PC-3 (cell line): ENCODE results near the gene SORBS2. TPM values are rescaled to one million over a fixed set of nuclear protein-coding genes. Genes with fewer than 3 reads are reported as not detected.
"Not testable (repeated sequence)": the region's sequence is repeated elsewhere in the genome, so short reads cannot be mapped to it uniquely, and the experiment has no call there.

Experiments
- ATAC-seq: fragments of 200-7000 bp; cut with Tn5 transposase; 2 replicates; pipeline ENCODE4 v1.9.1; 2020; ENCODE audit warnings: mild to moderate bottlenecking, moderate library complexity
- BruUV-seq: library from RNA; stranded (reverse); fragments of 400-500 nt; replicated peaks from 2 replicates; lab custom pipeline; 2021; lab: Mats Ljungman, UMichigan
- CTCF ChIA-PET: fragments of 300-600 bp; sonication (Branson Sonifier 250); formaldehyde crosslinking; loops from one replicate; lab custom pipeline; 2022; ENCODE audit warnings: antibody characterized with exemption; lab: Charles Lee
- POLR2A ChIA-PET: fragments of 300-600 bp; sonication (Branson Sonifier 250); formaldehyde crosslinking; loops from one replicate; lab custom pipeline; 2022; ENCODE audit warnings: antibody characterized with exemption; ENCODE audit not compliant: unreplicated experiment; lab: Charles Lee
- DNase-seq: peaks from one replicate; pipeline ENCODE4 v3.0.0-alpha.2; 2015
- H2AFZ ChIP-seq: fragments of 300-600 bp; sonication (generic); 2 replicates; pipeline ENCODE4 v1.6.0; 2016; ENCODE audit warnings: antibody characterized with exemption, low read length
- H3F3A ChIP-seq: fragments of 300-600 bp; sonication (generic); one replicate; pipeline ENCODE4 v1.6.0; 2017; ENCODE audit warnings: antibody characterized with exemption, low read length, control low read depth, mild to moderate bottlenecking; ENCODE audit not compliant: unreplicated experiment
- H3K27ac ChIP-seq: fragments of 300-600 bp; sonication (generic); 2 replicates; pipeline ENCODE4 v1.5.1; 2016; ENCODE audit warnings: mild to moderate bottlenecking, low read length
- H3K27me3 ChIP-seq: fragments of 300-600 bp; sonication (generic); 2 replicates; pipeline ENCODE4 v1.6.1; 2016; ENCODE audit warnings: low read length, mixed read lengths
- H3K36me3 ChIP-seq: fragments of 300-600 bp; sonication (generic); 2 replicates; pipeline ENCODE4 v1.6.1; 2016; ENCODE audit warnings: low read depth, mixed run types, low read length, mixed read lengths
- H3K4me1 ChIP-seq: fragments of 300-600 bp; sonication (generic); 2 replicates; pipeline ENCODE4 v1.5.1; 2016; ENCODE audit warnings: low read length; ENCODE audit not compliant: insufficient read depth
- H3K4me2 ChIP-seq: fragments of 300-600 bp; sonication (generic); 2 replicates; pipeline ENCODE4 v1.6.0; 2016; ENCODE audit warnings: low read length
- H3K4me3 ChIP-seq: fragments of 300-600 bp; sonication (generic); 2 replicates; pipeline ENCODE4 v1.5.1; 2016; ENCODE audit warnings: mild to moderate bottlenecking, low read length, mixed read lengths
- H3K79me2 ChIP-seq: fragments of 300-600 bp; sonication (generic); 2 replicates; pipeline ENCODE4 v1.6.1; 2017; ENCODE audit warnings: low read length, mixed read lengths
- H3K9ac ChIP-seq: fragments of 300-600 bp; sonication (generic); 2 replicates; pipeline ENCODE4 v1.6.0; 2016; ENCODE audit warnings: mild to moderate bottlenecking, low read length
- H3K9me2 ChIP-seq: fragments of 300-600 bp; sonication (generic); replicated peaks from 2 replicates; pipeline ENCODE4 v1.6.1; 2016; ENCODE audit warnings: mixed run types, low read length, mixed read lengths
- H3K9me3 ChIP-seq: fragments of 300-600 bp; sonication (generic); 2 replicates; pipeline ENCODE4 v1.6.1; 2016; ENCODE audit warnings: low read length, mixed read lengths
- H4K20me1 ChIP-seq: fragments of 300-600 bp; sonication (generic); 2 replicates; pipeline ENCODE4 v1.6.1; 2016; ENCODE audit warnings: low read length, mixed read lengths
- CTCF ChIP-seq: fragments of 300-600 bp; sonication (generic); conservative IDR thresholded peaks from 2 replicates; pipeline ENCODE4 v1.5.1; 2017; ENCODE audit warnings: antibody characterized with exemption, low read depth, mild to moderate bottlenecking, low read length
- EZH2 ChIP-seq: fragments of 300-600 bp; sonication (generic); IDR thresholded peaks from one replicate; pipeline ENCODE4 v1.6.1; 2017; ENCODE audit warnings: antibody characterized with exemption, mild to moderate bottlenecking, low read length; ENCODE audit not compliant: unreplicated experiment
- EZH2phosphoT487 ChIP-seq: fragments of 300-600 bp; sonication (generic); IDR thresholded peaks from 2 replicates; pipeline ENCODE4 v1.6.1; 2018; ENCODE audit warnings: mild to moderate bottlenecking, antibody characterized with exemption, low read length, borderline replicate concordance
- intact Hi-C: fragments of 100-400 bp; cut with micrococcal nuclease; formaldehyde crosslinking; loops from 2 replicates; pipeline ENCODE4 v1.9.0; 2023
- total RNA-seq: library from RNA; depleted of rRNA; stranded (reverse); fragments of >200 nt; gene quantifications from 2 replicates; pipeline ENCODE4 v1.2.3, GENCODE V29; 2014

Gene SORBS2
- total RNA-seq, 1 experiment from 2014 or later = 3.6 TPM

DNA sequence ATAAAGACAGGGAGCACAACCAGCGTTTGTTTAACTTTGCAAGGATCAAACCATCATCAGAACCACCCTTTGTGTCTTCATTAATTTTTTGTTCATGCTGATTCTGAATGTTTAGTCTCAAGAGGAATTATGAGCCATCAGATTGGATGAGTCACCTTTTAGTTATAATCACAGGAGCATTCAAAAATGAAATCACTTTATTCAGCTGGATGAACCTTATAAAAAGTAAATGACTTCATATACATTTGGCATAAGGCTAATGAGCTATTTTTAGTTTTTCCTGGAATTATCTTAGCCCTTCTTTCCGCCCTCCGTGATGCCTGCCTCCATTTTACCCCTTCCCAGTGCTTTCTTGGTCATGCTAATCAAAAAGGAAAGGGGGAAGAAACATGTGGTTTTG lies 103.6 kb downstream of the SORBS2 start:
- TF ChIP-seq CTCF (no peak), EZH2 (no peak), EZH2phosphoT487 (no peak)
- Histone ChIP-seq H3K4me2 (0 out of 2 replicates have a peak overlapping the region, but pooled peaks have one; percentile 13), H3K9me3 (no peaks in the 10 kb centered on the region), H3K4me1 (peaks cover 14% of the 10 kb centered on the region; the same call in 1 of the 2 replicates), H3K4me3 (no peak overlapping the region), H3K27ac (peak overlapping the region; percentile 55), H3K36me3 (no peaks in the 10 kb centered on the region), H4K20me1 (no peaks in the 10 kb centered on the region), H3F3A (no peaks in the 10 kb centered on the region), H3K9ac (no peak overlapping the region), H2AFZ (no peak overlapping the region), H3K27me3 (no peaks in the 10 kb centered on the region), H3K79me2 (no peaks in the 10 kb centered on the region), H3K9me2 (no peaks in the 10 kb centered on the region)
- intact Hi-C loops = no loop called here
- BruUV-seq = no TSS peak
- DNase-seq = peak; percentile 58
- ChIA-PET CTCF (interaction anchor here (0.5 kb wide), 1 partner anchor 67 kb away, joined by 5 read pairs; no protein-coding TSS in a partner anchor), POLR2A (no interaction called here)
- ATAC-seq = peak; percentile 70

GRCh38 chr4:185707622-185708021 lies 104.4 kb downstream of the SORBS2 start:
- peak overlapping the region; percentile 55 for H3K27ac ChIP-seq
- H3K79me2 ChIP-seq, POLR2A ChIA-PET, ATAC-seq, DNase-seq, H3K9ac ChIP-seq, H3K27me3 ChIP-seq, H4K20me1 ChIP-seq, H3F3A ChIP-seq, H3K4me3 ChIP-seq, intact Hi-C loops, H2AFZ ChIP-seq, H3K4me2 ChIP-seq, CTCF ChIA-PET, BruUV-seq, H3K9me3 ChIP-seq, H3K9me2 ChIP-seq, H3K36me3 ChIP-seq: not testable (repeated sequence)
- peaks cover 14% of the 10 kb centered on the region; the same call in 1 of the 2 replicates for H3K4me1 ChIP-seq

DNA sequence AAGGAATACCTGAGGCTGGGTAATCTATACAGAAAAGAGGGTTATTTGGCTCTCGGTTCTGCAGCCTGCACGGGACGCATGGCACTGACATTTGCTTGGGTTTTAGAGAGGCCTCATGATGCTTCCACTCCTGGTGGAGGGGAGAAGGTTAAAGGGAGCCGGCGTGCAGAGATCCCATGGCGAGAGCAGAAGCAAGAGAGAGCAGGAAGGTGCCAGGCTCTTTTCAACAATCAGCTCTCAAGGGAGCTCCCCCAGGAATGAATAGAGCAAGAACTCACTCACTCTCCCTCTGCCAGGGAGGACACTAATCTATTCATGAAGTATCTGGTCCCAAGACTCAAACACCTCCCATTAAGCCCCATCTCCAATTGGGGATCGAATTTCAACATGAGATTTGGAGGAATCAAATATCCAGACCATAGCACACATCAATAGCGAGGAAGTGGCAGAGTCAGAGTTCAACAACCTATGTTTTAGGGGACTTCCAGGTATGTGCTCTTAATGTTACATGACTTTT lies 109.8 kb downstream of the SORBS2 start:
- H4K20me1 ChIP-seq = no peaks in the 10 kb centered on the region
- no peak overlapping the region for H3K9ac ChIP-seq
- H3K4me3 ChIP-seq = no peak overlapping the region
- H3F3A ChIP-seq = no peaks in the 10 kb centered on the region
- no peak overlapping the region for H2AFZ ChIP-seq
- no peak for TF ChIP-seq EZH2phosphoT487
- no peak for TF ChIP-seq CTCF
- TF ChIP-seq EZH2 = no peak
- no TSS peak for BruUV-seq
- no peaks in the 10 kb centered on the region for H3K27me3 ChIP-seq
- intact Hi-C loops = no loop called here
- no peaks in the 10 kb centered on the region for H3K9me3 ChIP-seq
- H3K36me3 ChIP-seq = no peaks in the 10 kb centered on the region
- no peaks in the 10 kb centered on the region for H3K4me1 ChIP-seq
- DNase-seq = no peak
- H3K4me2 ChIP-seq = no peak overlapping the region
- CTCF ChIA-PET = no interaction called here
- POLR2A ChIA-PET = no interaction called here
- ATAC-seq = no peak
- no peaks in the 10 kb centered on the region for H3K9me2 ChIP-seq
- no peak overlapping the region for H3K27ac ChIP-seq
- no peaks in the 10 kb centered on the region for H3K79me2 ChIP-seq
